Caco-2 (cell line): ENCODE results near the gene TACR1. TPM values are rescaled to one million over a fixed set of nuclear protein-coding genes. Genes with fewer than 3 reads are reported as not detected.

Experiments
- BruUV-seq: library from RNA; stranded (reverse); fragments of 400-500 nt; replicated peaks from 2 replicates; lab custom pipeline; 2021; lab: Mats Ljungman, UMichigan
- CTCF ChIA-PET: fragments of 300-600 bp; sonication (Branson Sonifier 250); formaldehyde crosslinking; loops from one replicate; lab custom pipeline; 2022; ENCODE audit warnings: antibody characterized with exemption; lab: Charles Lee
- POLR2A ChIA-PET: fragments of 300-600 bp; sonication (Branson Sonifier 250); formaldehyde crosslinking; loops from one replicate; lab custom pipeline; 2022; ENCODE audit warnings: antibody characterized with exemption; lab: Charles Lee
- DNase-seq, 2 experiments: peaks; one replicate each; pipeline versions ENCODE4 v3.0.0 to v3.0.0-alpha.2; 2020 to 2022
- H3K27me3 ChIP-seq: replicated peaks from 2 replicates; pipeline ENCODE4 v1.6.0; 2011; ENCODE audit warnings: low read length; ENCODE audit not compliant: control insufficient read depth, insufficient read depth
- H3K36me3 ChIP-seq: 2 replicates; pipeline ENCODE4 v1.5.1; 2011; ENCODE audit warnings: low read length; ENCODE audit not compliant: control insufficient read depth, insufficient read depth
- H3K4me1 ChIP-seq: fragments of 250-450 bp; sonication (Bioruptor Pico); 2 replicates; pipeline ENCODE4 v1.5.1; 2020; ENCODE audit warnings: mild to moderate bottlenecking
- H3K4me3 ChIP-seq: 2 replicates; pipeline ENCODE4 v1.5.1; 2011; ENCODE audit warnings: low read depth, mild to moderate bottlenecking, control low read depth, low read length
- H3K9me3 ChIP-seq: fragments of 250-450 bp; sonication (Bioruptor Pico); 2 replicates; pipeline ENCODE4 v1.5.1; 2020; ENCODE audit warnings: mild to moderate bottlenecking, moderate library complexity
- H3K27ac Mint-ChIP-seq: one replicate; pipeline ENCODE4 v1.8.0; 2022; ENCODE audit warnings: mixed read lengths; ENCODE audit not compliant: unreplicated experiment
- H3K27me3 Mint-ChIP-seq: one replicate; pipeline ENCODE4 v1.8.0; 2022; ENCODE audit warnings: mixed read lengths; ENCODE audit not compliant: insufficient read depth, unreplicated experiment
- H3K36me3 Mint-ChIP-seq: one replicate; pipeline ENCODE4 v1.8.0; 2022; ENCODE audit warnings: mild to moderate bottlenecking, mixed read lengths; ENCODE audit not compliant: insufficient read depth, unreplicated experiment
- H3K4me1 Mint-ChIP-seq: one replicate; pipeline ENCODE4 v1.8.0; 2022; ENCODE audit warnings: low read depth, mixed read lengths; ENCODE audit not compliant: unreplicated experiment
- H3K4me3 Mint-ChIP-seq: one replicate; pipeline ENCODE4 v1.8.0; 2022; ENCODE audit warnings: mild to moderate bottlenecking, moderate library complexity, mixed read lengths; ENCODE audit not compliant: unreplicated experiment
- H3K9me3 Mint-ChIP-seq: one replicate; pipeline ENCODE4 v1.8.0; 2022; ENCODE audit warnings: mixed read lengths; ENCODE audit not compliant: unreplicated experiment
- intact Hi-C: fragments of 100-400 bp; cut with micrococcal nuclease; formaldehyde crosslinking; loops from one replicate; pipeline ENCODE4 v1.10.0; 2022; ENCODE audit not compliant: unreplicated experiment
- total RNA-seq: library from RNA; stranded (reverse); gene quantifications from 2 replicates; pipeline ENCODE4 v1.2.3, GENCODE V29; 2022
- TF ChIP-seq, protein P1 (sequence below), 2 experiments: fragments of 200-600 bp in 1 of 2; IDR thresholded peaks; 1 replicate in 1 of 2; 2 replicates in 1 of 2; pipeline versions ENCODE4 v1.5.1 to v1.8.0; 2011 to 2022; ENCODE audit warnings: antibody characterized with exemption in 1 of 2, control low read depth in 1 of 2, inconsistent platforms in 1 of 2, low read depth in 1 of 2, low read length in 1 of 2, mild to moderate bottlenecking in 1 of 2, moderate library complexity in 1 of 2; ENCODE audit not compliant: insufficient read depth in 1 of 2, severe bottlenecking in 1 of 2, unreplicated experiment in 1 of 2

TACR1 gene
- total RNA-seq, 1 experiment from 2014 or later = 0.07 TPM

DNA sequence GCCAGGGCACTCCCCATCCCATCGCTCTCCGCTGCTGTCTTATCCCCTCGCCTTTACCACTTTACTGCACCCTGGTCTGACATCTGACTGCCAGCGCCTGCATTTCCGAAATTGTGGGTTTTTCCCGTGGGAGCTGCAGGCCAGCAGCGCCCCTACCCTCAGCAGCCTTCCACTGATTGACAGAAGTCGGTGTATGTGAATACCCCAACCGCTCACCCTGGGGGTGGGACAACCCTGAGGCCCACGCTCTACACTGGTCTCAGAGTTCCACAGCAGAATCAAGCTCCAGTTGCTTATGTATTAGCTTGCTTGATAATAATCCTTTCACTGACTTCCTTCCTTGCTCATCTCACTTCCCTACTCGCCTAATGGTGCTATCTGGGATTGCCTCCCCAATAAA, 178.8 kb downstream of the TACR1 start:
- intact Hi-C loops = loop anchor here (2.0 kb wide), 1 partner anchor 18 kb away; no protein-coding TSS in a partner anchor
- H3K9me3 Mint-ChIP-seq = no peaks in the 10 kb centered on the region
- Histone ChIP-seq H3K4me3 (no peak overlapping the region), H3K36me3 (0 out of 2 replicates have a peak, but pooled peaks cover 1% of the 10 kb centered on the region), H3K4me1 (peaks cover 23% of the 10 kb centered on the region), H3K9me3 (no peaks in the 10 kb centered on the region), H3K27me3 (no peaks in the 10 kb centered on the region)
- no peak overlapping the region for H3K4me3 Mint-ChIP-seq
- TF ChIP-seq, protein P1, sequence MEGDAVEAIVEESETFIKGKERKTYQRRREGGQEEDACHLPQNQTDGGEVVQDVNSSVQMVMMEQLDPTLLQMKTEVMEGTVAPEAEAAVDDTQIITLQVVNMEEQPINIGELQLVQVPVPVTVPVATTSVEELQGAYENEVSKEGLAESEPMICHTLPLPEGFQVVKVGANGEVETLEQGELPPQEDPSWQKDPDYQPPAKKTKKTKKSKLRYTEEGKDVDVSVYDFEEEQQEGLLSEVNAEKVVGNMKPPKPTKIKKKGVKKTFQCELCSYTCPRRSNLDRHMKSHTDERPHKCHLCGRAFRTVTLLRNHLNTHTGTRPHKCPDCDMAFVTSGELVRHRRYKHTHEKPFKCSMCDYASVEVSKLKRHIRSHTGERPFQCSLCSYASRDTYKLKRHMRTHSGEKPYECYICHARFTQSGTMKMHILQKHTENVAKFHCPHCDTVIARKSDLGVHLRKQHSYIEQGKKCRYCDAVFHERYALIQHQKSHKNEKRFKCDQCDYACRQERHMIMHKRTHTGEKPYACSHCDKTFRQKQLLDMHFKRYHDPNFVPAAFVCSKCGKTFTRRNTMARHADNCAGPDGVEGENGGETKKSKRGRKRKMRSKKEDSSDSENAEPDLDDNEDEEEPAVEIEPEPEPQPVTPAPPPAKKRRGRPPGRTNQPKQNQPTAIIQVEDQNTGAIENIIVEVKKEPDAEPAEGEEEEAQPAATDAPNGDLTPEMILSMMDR (IDR thresholded peaks at IDR 0.05; ENCODE audit: insufficient read depth in 1 of 2, low read depth in 1 of 2, low read length in 1 of 2, severe bottlenecking in 1 of 2, unreplicated experiment in 1 of 2) = no peak
- ChIA-PET POLR2A (no interaction called here), CTCF (no interaction called here)
- no TSS peak for BruUV-seq
- H3K36me3 Mint-ChIP-seq = no peaks in the 10 kb centered on the region
- no peak for DNase-seq
- no peak overlapping the region for H3K27ac Mint-ChIP-seq
- no peaks in the 10 kb centered on the region for H3K27me3 Mint-ChIP-seq
- H3K4me1 Mint-ChIP-seq = peaks cover 21% of the 10 kb centered on the region

DNA sequence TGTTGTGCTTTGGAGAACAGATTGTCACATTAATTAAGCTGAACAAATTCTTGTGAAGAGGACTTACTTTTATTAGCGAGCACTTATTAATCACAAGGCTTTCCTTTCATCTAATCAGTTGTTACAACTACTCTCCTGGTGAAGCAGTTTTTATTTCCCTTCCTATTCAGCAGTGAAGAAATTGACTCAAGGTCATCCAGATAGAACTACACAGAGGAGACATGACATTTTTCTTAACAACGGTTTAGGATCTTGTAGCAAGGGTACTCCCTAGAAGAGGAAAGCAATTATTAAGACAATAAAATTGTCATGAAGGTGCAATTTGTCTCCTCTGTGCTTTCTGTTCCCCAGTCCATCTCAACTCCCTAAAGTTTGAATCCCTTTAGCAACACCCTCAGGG, 179.5 kb downstream of the TACR1 start:
- H3K36me3 Mint-ChIP-seq = no peaks in the 10 kb centered on the region
- no peaks in the 10 kb centered on the region for H3K9me3 ChIP-seq
- H3K27ac Mint-ChIP-seq = no peak overlapping the region
- BruUV-seq = no TSS peak
- peaks cover 21% of the 10 kb centered on the region for H3K4me1 Mint-ChIP-seq
- intact Hi-C loops = loop anchor here (2.0 kb wide), 1 partner anchor 17 kb away; no protein-coding TSS in a partner anchor
- no peak overlapping the region for H3K4me3 Mint-ChIP-seq
- TF ChIP-seq, protein P1 (IDR thresholded peaks at IDR 0.05; ENCODE audit: insufficient read depth in 1 of 2, low read depth in 1 of 2, low read length in 1 of 2, severe bottlenecking in 1 of 2, unreplicated experiment in 1 of 2) = no peak
- H3K4me3 ChIP-seq = no peak overlapping the region
- POLR2A ChIA-PET = no interaction called here
- no peaks in the 10 kb centered on the region for H3K27me3 Mint-ChIP-seq
- H3K27me3 ChIP-seq = no peaks in the 10 kb centered on the region
- CTCF ChIA-PET = no interaction called here
- peaks cover 23% of the 10 kb centered on the region for H3K4me1 ChIP-seq
- no peaks in the 10 kb centered on the region for H3K9me3 Mint-ChIP-seq
- H3K36me3 ChIP-seq = no peaks in the 10 kb centered on the region
- DNase-seq = no peak

DNA sequence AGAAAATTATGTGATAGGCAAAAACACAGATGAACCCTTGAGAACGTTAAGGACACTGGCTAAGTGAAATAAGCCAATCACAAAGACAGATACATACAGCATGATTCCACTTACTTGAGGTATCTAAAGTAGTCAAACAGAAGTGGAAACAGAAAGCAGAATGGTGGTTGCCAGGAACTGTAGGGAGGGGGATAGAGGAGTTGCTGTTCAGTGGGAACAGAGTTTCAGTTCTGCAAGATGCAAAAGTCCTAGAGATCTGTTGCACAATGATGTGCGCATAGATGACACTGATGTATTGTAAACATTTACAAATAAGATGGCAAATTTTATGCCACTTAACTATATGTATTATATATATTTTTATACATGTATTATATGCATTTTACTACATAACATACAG, 181.2 kb downstream of the TACR1 start:
- no peak for DNase-seq
- H3K4me3 ChIP-seq = no peak overlapping the region
- POLR2A ChIA-PET = no interaction called here
- no peaks in the 10 kb centered on the region for H3K9me3 Mint-ChIP-seq
- no peaks in the 10 kb centered on the region for H3K36me3 ChIP-seq
- peaks cover 21% of the 10 kb centered on the region for H3K4me1 Mint-ChIP-seq
- no peaks in the 10 kb centered on the region for H3K9me3 ChIP-seq
- peaks cover 23% of the 10 kb centered on the region for H3K4me1 ChIP-seq
- BruUV-seq = no TSS peak
- CTCF ChIA-PET = no interaction called here
- no peaks in the 10 kb centered on the region for H3K27me3 Mint-ChIP-seq
- H3K36me3 Mint-ChIP-seq = no peaks in the 10 kb centered on the region
- H3K27me3 ChIP-seq = no peaks in the 10 kb centered on the region
- no peak overlapping the region for H3K27ac Mint-ChIP-seq
- no peak overlapping the region for H3K4me3 Mint-ChIP-seq
- TF ChIP-seq, protein P1 (IDR thresholded peaks at IDR 0.05; ENCODE audit: insufficient read depth in 1 of 2, low read depth in 1 of 2, low read length in 1 of 2, severe bottlenecking in 1 of 2, unreplicated experiment in 1 of 2) = no peak
- intact Hi-C loops = no loop called here
